Mesenchymal stem cell (in vitro differentiated cells and primary cell): Measurements from ENCODE around the gene PRRX1.

Experiments
- DNase-seq: peaks from one replicate; pipeline ENCODE4 v3.0.0-alpha.2; 2013
- H2AFZ ChIP-seq: one replicate; pipeline ENCODE4 v1.6.1; 2013; ENCODE audit warnings: low read depth, mild to moderate bottlenecking, control low read depth, inconsistent platforms, low read length, moderate library complexity
- H2AK5ac ChIP-seq: 2 replicates; pipeline ENCODE4 v1.6.1; 2013; ENCODE audit warnings: low read length, moderate library complexity, mild to moderate bottlenecking, inconsistent platforms; ENCODE audit not compliant: severe bottlenecking
- H2BK120ac ChIP-seq: one replicate; pipeline ENCODE4 v1.6.1; 2013; ENCODE audit warnings: low read depth, mild to moderate bottlenecking, inconsistent platforms, low read length, moderate library complexity
- H2BK12ac ChIP-seq, 2 experiments: one replicate each; pipeline ENCODE4 v1.6.1; 2013; ENCODE audit warnings: inconsistent platforms in 2 of 2, low read length in 2 of 2, mild to moderate bottlenecking in 2 of 2, moderate library complexity in 2 of 2, control low read depth in 1 of 2
- H2BK15ac ChIP-seq: one replicate; pipeline ENCODE4 v1.6.1; 2013; ENCODE audit warnings: mild to moderate bottlenecking, low read depth, inconsistent platforms; ENCODE audit not compliant: poor library complexity, severe bottlenecking
- H2BK5ac ChIP-seq: 2 replicates; pipeline ENCODE4 v1.6.1; 2013; ENCODE audit warnings: low read depth, mild to moderate bottlenecking, low read length, control low read depth, inconsistent platforms; ENCODE audit not compliant: poor library complexity, severe bottlenecking
- H3K14ac ChIP-seq, 2 experiments: one replicate each; pipeline ENCODE4 v1.6.1; 2013; ENCODE audit warnings: inconsistent platforms in 2 of 2, low read length in 2 of 2, control low read depth in 1 of 2, mild to moderate bottlenecking in 1 of 2, moderate library complexity in 1 of 2
- H3K18ac ChIP-seq, 2 experiments: one replicate each; pipeline ENCODE4 v1.6.1; 2013; ENCODE audit warnings: inconsistent platforms in 2 of 2, low read length in 2 of 2, control low read depth in 1 of 2, low read depth in 1 of 2, mild to moderate bottlenecking in 1 of 2
- H3K23ac ChIP-seq, 2 experiments: one replicate each; pipeline ENCODE4 v1.6.1; 2013; ENCODE audit warnings: inconsistent platforms in 2 of 2, low read length in 2 of 2, mild to moderate bottlenecking in 2 of 2, moderate library complexity in 2 of 2, control low read depth in 1 of 2
- H3K27ac ChIP-seq: 2 replicates; pipeline ENCODE4 v1.5.1; 2013; ENCODE audit warnings: mild to moderate bottlenecking, moderate library complexity, low read length, control low read depth, inconsistent platforms; ENCODE audit not compliant: poor library complexity, severe bottlenecking
- H3K27me3 ChIP-seq, 2 experiments: 2 replicates each; pipeline versions ENCODE4 v1.6.1 to v1.7.0; 2013; ENCODE audit warnings: low read length in 2 of 2, mild to moderate bottlenecking in 2 of 2, moderate library complexity in 2 of 2, control low read depth in 1 of 2, inconsistent platforms in 1 of 2; ENCODE audit not compliant: control insufficient read depth in 1 of 2, insufficient read depth in 1 of 2
- H3K36me3 ChIP-seq, 2 experiments: 2 replicates each; pipeline versions ENCODE4 v1.6.1 to v1.7.0; 2013; ENCODE audit warnings: low read length in 2 of 2, control low read depth in 1 of 2, inconsistent platforms in 1 of 2, low read depth in 1 of 2, mild to moderate bottlenecking in 1 of 2; ENCODE audit not compliant: insufficient read depth in 2 of 2, control insufficient read depth in 1 of 2
- H3K4ac ChIP-seq, 2 experiments: one replicate each; pipeline ENCODE4 v1.6.1; 2013; ENCODE audit warnings: inconsistent platforms in 2 of 2, low read length in 2 of 2, mild to moderate bottlenecking in 2 of 2, moderate library complexity in 2 of 2, control low read depth in 1 of 2, low read depth in 1 of 2
- H3K4me1 ChIP-seq: 2 replicates; pipeline ENCODE4 v1.6.1; 2013; ENCODE audit warnings: low read depth, low read length, control low read depth; ENCODE audit not compliant: control insufficient read depth, insufficient read depth
- H3K4me2 ChIP-seq: 2 replicates; pipeline ENCODE4 v1.6.1; 2013; ENCODE audit warnings: low read length, mild to moderate bottlenecking, inconsistent platforms; ENCODE audit not compliant: poor library complexity, severe bottlenecking
- H3K4me3 ChIP-seq, 2 experiments: 2 replicates each; pipeline versions ENCODE4 v1.5.1 to v1.7.0; 2013; ENCODE audit warnings: low read length in 2 of 2, mild to moderate bottlenecking in 2 of 2, control low read depth in 1 of 2, low read depth in 1 of 2; ENCODE audit not compliant: insufficient read depth in 1 of 2
- H3K79me1 ChIP-seq: replicated peaks from 2 replicates; pipeline ENCODE4 v1.6.1; 2013; ENCODE audit warnings: mild to moderate bottlenecking, control low read depth, low read length, inconsistent platforms; ENCODE audit not compliant: poor library complexity, severe bottlenecking
- H3K9ac ChIP-seq: 2 replicates; pipeline ENCODE4 v1.7.0; 2013; ENCODE audit warnings: mild to moderate bottlenecking, low read length, moderate library complexity
- H3K9me3 ChIP-seq: 2 replicates; pipeline ENCODE4 v1.7.0; 2013; ENCODE audit warnings: mild to moderate bottlenecking, low read length; ENCODE audit not compliant: control insufficient read depth
- H4K8ac ChIP-seq: one replicate; pipeline ENCODE4 v1.6.1; 2013; ENCODE audit warnings: inconsistent platforms, mild to moderate bottlenecking, low read length, moderate library complexity
- H4K91ac ChIP-seq: one replicate; pipeline ENCODE4 v1.6.1; 2013; ENCODE audit warnings: mild to moderate bottlenecking, low read length, inconsistent platforms
- whole genome bisulfite sequencing: methylation state at CpG from one replicate; pipeline ENCODE4 v1.1.7; 2013; ENCODE audit warnings: mixed read lengths; 5-methylcytosine and 5-hydroxymethylcytosine counted together

PRRX1 gene

DNA sequence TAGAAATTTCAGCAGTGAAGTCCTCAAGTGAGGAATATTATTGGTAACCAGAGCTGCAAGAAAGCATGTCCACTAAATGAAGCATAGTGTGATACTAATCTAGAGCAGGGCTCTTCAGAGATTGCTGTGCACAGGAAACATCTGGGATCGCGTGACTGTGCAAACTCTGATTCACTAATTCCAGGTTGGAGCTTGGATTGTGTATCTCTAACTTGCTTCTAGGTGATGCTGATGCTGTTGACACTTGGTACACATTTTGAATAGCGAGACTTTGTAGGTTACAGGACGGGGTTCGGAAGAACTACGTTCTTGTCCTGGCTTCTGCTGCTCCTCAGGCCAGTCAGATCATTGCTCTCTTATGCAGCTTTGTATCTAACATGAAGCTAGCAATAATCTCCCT lies 66.5 kb downstream of the PRRX1 start:
- Histone ChIP-seq H2AFZ (no peak overlapping the region), H2BK12ac (no peak overlapping the region), H3K36me3 (peaks cover 0 to 100% of the 10 kb centered on the region in 2 experiments), H3K4ac (no peak overlapping the region), H3K18ac (no peak overlapping the region), H2BK5ac (no peak overlapping the region), H3K14ac (no peak overlapping the region), H2BK120ac (no peak overlapping the region), H3K9me3 (no peaks in the 10 kb centered on the region), H4K8ac (no peak overlapping the region), H3K4me3 (no peak overlapping the region), H4K91ac (no peak overlapping the region), H3K4me2 (no peak overlapping the region), H2AK5ac (no peak overlapping the region), H3K4me1 (no peaks in the 10 kb centered on the region), H3K79me1 (no peaks in the 10 kb centered on the region), H3K27me3 (no peaks in the 10 kb centered on the region), H3K23ac (no peak overlapping the region), H3K27ac (no peak overlapping the region), H2BK15ac (no peak overlapping the region), H3K9ac (peak overlapping the region; percentile 30)
- 92% methylated on average over 6 of the region's 6 CpGs for WGBS
- DNase-seq = no peak

DNA sequence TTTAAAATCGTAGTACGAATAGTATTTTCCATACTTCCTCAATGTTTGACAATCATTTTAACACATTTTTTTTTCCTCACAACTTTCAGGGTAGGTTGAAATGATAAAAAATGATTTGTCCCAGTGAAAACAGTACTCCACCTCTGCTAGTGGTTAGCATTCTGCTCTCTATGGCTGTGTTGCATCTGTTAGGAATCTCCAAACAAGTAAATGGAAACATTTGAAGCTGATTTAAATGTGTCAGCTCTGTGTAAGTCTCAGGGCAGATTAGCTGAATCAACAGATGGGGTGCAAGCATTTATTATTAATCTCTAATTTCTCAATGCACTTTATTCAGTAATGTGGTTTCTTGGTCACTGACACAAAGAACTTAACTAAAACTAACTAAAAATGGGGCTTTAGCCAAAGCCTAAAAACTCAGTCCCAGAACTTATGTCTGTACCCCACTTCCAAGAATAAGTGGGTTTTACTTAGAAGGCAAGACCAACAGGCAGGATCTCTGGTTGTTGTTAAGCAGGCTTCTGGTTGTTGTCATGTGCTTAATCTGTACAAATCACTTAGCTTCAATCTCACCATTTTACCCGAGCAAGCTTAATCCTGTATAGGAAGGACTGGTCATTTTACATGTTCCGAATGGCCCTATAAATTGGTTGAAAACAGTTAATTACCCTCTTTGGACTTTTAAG lies 67.8 kb downstream of the PRRX1 start:
- no peak overlapping the region for H3K4me3 ChIP-seq

DNA sequence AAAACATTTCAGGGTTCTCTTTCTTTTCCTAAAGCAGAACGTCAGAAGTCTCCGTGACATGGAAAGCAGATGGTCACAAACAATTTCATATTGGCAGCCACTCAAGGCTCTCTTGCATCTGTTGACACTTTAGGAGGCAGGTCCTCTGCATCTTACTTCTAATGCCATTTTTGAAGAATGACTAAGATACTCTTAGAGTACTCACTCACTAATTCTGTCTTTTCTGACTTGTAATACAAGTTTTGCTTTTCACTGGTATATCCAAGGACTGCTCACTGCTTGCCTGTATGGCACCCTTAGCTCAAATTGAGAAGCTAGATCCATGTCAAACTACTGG lies 68.3 kb downstream of the PRRX1 start:
- Histone ChIP-seq H2BK15ac (no peak overlapping the region), H3K14ac (no peak overlapping the region), H2AK5ac (no peak overlapping the region), H3K4me2 (no peak overlapping the region), H3K4me3 (no peak overlapping the region), H3K9ac (peak overlapping the region; percentile 25), H3K23ac (no peak overlapping the region), H3K9me3 (no peaks in the 10 kb centered on the region), H3K18ac (no peak overlapping the region), H3K27me3 (no peaks in the 10 kb centered on the region), H3K36me3 (peaks cover 0 to 99% of the 10 kb centered on the region in 2 experiments), H2BK12ac (no peak overlapping the region), H2BK5ac (no peak overlapping the region), H2BK120ac (no peak overlapping the region), H3K27ac (no peak overlapping the region), H3K4ac (no peak overlapping the region), H3K79me1 (no peaks in the 10 kb centered on the region), H4K8ac (no peak overlapping the region), H3K4me1 (peaks cover 2% of the 10 kb centered on the region), H2AFZ (no peak overlapping the region), H4K91ac (no peak overlapping the region)
- 53% methylated on average over 2 of the region's 2 CpGs for WGBS
- no peak for DNase-seq

More for the DNA sequence above, 67.8 kb downstream of the PRRX1 start:
- no peak overlapping the region for H4K8ac ChIP-seq
- H3K79me1 ChIP-seq = no peaks in the 10 kb centered on the region
- no peak overlapping the region for H3K23ac ChIP-seq
- no peak overlapping the region for H2BK5ac ChIP-seq
- H3K9ac ChIP-seq = peak overlapping the region; percentile 27
- DNase-seq = no peak
- H3K4me2 ChIP-seq = no peak overlapping the region
- no peak overlapping the region for H3K27ac ChIP-seq
- H2BK15ac ChIP-seq = no peak overlapping the region
- no peak overlapping the region for H2BK120ac ChIP-seq
- peaks cover 0 to 100% of the 10 kb centered on the region in 2 experiments for H3K36me3 ChIP-seq
- no peak overlapping the region for H2BK12ac ChIP-seq
- no peak overlapping the region for H3K4ac ChIP-seq
- no peaks in the 10 kb centered on the region for H3K9me3 ChIP-seq
- peaks cover 2% of the 10 kb centered on the region for H3K4me1 ChIP-seq
- no peak overlapping the region for H3K18ac ChIP-seq
- H4K91ac ChIP-seq = no peak overlapping the region
- H2AK5ac ChIP-seq = no peak overlapping the region
- no peaks in the 10 kb centered on the region for H3K27me3 ChIP-seq
- no peak overlapping the region for H3K14ac ChIP-seq
- no peak overlapping the region for H2AFZ ChIP-seq
- 67% methylated on average over 2 of the region's 4 CpGs for WGBS

DNA sequence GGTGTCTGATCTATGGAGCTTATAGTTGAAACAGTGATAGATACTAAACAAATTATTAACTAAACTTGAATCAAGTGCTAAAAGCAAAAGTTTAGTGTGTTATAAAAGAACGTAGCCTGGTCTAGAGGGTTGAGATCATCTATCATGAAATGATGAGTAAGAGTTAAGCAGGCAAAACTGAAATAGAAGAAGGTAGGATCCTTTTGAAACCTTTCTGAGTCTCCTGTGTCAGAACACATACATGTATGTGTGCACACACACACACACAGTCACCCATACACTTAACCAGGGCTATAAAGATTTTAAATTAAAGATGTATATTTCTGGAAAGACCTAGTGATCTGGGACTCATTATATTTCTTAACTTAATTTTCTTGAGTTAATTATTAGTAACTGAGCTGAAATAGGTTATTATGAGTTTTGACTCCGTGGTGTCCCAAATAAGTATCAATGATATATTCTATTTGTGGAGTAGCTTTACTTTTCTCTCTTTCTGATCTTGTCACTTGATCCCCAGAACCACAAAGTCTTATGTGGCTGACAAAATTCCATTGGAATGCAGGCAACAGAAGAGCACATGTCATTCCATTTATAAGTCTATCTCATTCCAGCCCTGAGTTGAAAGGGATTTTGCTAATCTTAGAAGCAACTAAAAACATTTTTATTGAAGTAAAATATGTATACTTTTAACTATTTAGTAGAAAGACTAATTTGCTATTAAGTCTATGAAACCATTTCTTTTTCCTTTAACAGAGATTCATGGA lies 70.7 kb downstream of the PRRX1 start:
- Histone ChIP-seq H4K91ac (no peak overlapping the region), H2BK5ac (no peak overlapping the region), H3K9ac (peak overlapping the region; percentile 40), H4K8ac (no peak overlapping the region), H3K18ac (no peak overlapping the region), H3K27ac (no peak overlapping the region), H3K4me3 (no peak overlapping the region), H2BK12ac (no peak overlapping the region), H3K79me1 (no peaks in the 10 kb centered on the region), H2BK15ac (no peak overlapping the region), H3K4me1 (peaks cover 2% of the 10 kb centered on the region), H3K14ac (no peak overlapping the region), H3K9me3 (no peaks in the 10 kb centered on the region), H3K27me3 (no peaks in the 10 kb centered on the region), H3K36me3 (peaks cover 0 to 99% of the 10 kb centered on the region in 2 experiments), H2BK120ac (no peak overlapping the region), H2AK5ac (no peak overlapping the region), H3K23ac (no peak overlapping the region), H2AFZ (no peak overlapping the region), H3K4ac (no peak overlapping the region), H3K4me2 (no peak overlapping the region)
- peak; percentile 15 for DNase-seq
- 33% methylated on average over 1 of the region's 2 CpGs for WGBS
